Hepatocyte (in vitro differentiated cells): ENCODE results near the gene EIPR1. TPM values are rescaled to one million over a fixed set of nuclear protein-coding genes. Genes with fewer than 3 reads are reported as not detected.

Experiments
- DNase-seq: peaks from one replicate; pipeline ENCODE4 v3.0.0-alpha.2; 2016; ENCODE audit warnings: low spot score
- H2AFZ ChIP-seq: fragments of 200-600 bp; sonication (generic); 2 replicates; pipeline ENCODE4 v1.6.0; 2016; ENCODE audit warnings: antibody characterized with exemption, mild to moderate bottlenecking
- H3K27ac ChIP-seq: fragments of 200-600 bp; sonication (generic); 2 replicates; pipeline ENCODE4 v1.5.1; 2016; ENCODE audit warnings: mild to moderate bottlenecking
- H3K27me3 ChIP-seq: fragments of 200-600 bp; sonication (generic); 2 replicates; pipeline ENCODE4 v1.6.1; 2016
- H3K36me3 ChIP-seq: fragments of 200-600 bp; sonication (generic); replicated peaks from 2 replicates; pipeline ENCODE4 v1.5.1; 2016; ENCODE audit warnings: low read depth; ENCODE audit not compliant: insufficient read depth
- H3K4me1 ChIP-seq: fragments of 200-600 bp; sonication (generic); 2 replicates; pipeline ENCODE4 v1.5.1; 2016; ENCODE audit warnings: mild to moderate bottlenecking, moderate library complexity; ENCODE audit not compliant: insufficient read depth
- H3K4me2 ChIP-seq: fragments of 200-600 bp; sonication (generic); 2 replicates; pipeline ENCODE4 v1.6.0; 2016
- H3K4me3 ChIP-seq: fragments of 200-600 bp; sonication (generic); 2 replicates; pipeline ENCODE4 v1.5.1; 2016; ENCODE audit warnings: mild to moderate bottlenecking
- H3K79me2 ChIP-seq: fragments of 200-600 bp; sonication (generic); 2 replicates; pipeline ENCODE4 v1.6.0; 2017; ENCODE audit warnings: mild to moderate bottlenecking
- H3K9me2 ChIP-seq: fragments of 200-600 bp; sonication (generic); replicated peaks from 2 replicates; pipeline ENCODE4 v1.6.0; 2017; ENCODE audit warnings: mild to moderate bottlenecking; ENCODE audit not compliant: insufficient read depth
- H3K9me3 ChIP-seq: fragments of 200-600 bp; sonication (generic); 2 replicates; pipeline ENCODE4 v1.5.1; 2016; ENCODE audit warnings: low read depth, mild to moderate bottlenecking
- H4K20me1 ChIP-seq: fragments of 200-600 bp; sonication (generic); 2 replicates; pipeline ENCODE4 v1.6.0; 2016; ENCODE audit warnings: mild to moderate bottlenecking; ENCODE audit not compliant: insufficient read depth, poor library complexity, severe bottlenecking
- CTCF ChIP-seq: fragments of 200-600 bp; sonication (generic); IDR thresholded peaks from 2 replicates; pipeline ENCODE4 v1.5.1; 2016; ENCODE audit warnings: antibody characterized with exemption, mild to moderate bottlenecking; ENCODE audit not compliant: poor library complexity
- EZH2 ChIP-seq: fragments of 200-600 bp; sonication (generic); IDR thresholded peaks from 2 replicates; pipeline ENCODE4 v1.6.1; 2016; ENCODE audit warnings: antibody characterized with exemption, mild to moderate bottlenecking, borderline replicate concordance
- EZH2phosphoT487 ChIP-seq: fragments of 200-600 bp; sonication (generic); IDR thresholded peaks from one replicate; pipeline ENCODE4 v1.6.1; 2018; ENCODE audit warnings: antibody characterized with exemption, mild to moderate bottlenecking, low read depth, moderate library complexity; ENCODE audit not compliant: unreplicated experiment, severe bottlenecking
- WGBS: methylation state at CpG from one replicate; pipeline ENCODE4 v1.1.6; 2016; ENCODE audit warnings: low lambda C conversion rate; ENCODE audit errors: missing lambda C conversion rate; 5-methylcytosine and 5-hydroxymethylcytosine counted together
- polyA plus RNA-seq: library from polyadenylated mRNA; unstranded; fragments of >200 nt; fragmentation: Nextera tagmentation; extraction: Ambion mirVana; gene quantifications from 2 replicates; pipeline ENCODE4 v1.2.1, GENCODE V29; 2016
- total RNA-seq: library from RNA; depleted of rRNA; stranded (reverse); fragments of >200 nt; gene quantifications from 2 replicates; pipeline ENCODE4 v1.2.3, GENCODE V29; 2014

The EIPR1 gene
- total and polyA plus RNA-seq, 2 experiments from 2014 or later, result 27.4 to 42.3 TPM

- H2AFZ ChIP-seq, result no peak overlapping the region
Measured at GRCh38 chr2:3248754-3249475, 128.7 kb downstream of the EIPR1 start.

GRCh38 chr2:3246928-3247714 is 130.5 kb downstream of the EIPR1 start:
- Histone ChIP-seq H3K36me3 (no peaks in the 10 kb centered on the region), H3K9me2 (no peaks in the 10 kb centered on the region), H3K27me3 (no peaks in the 10 kb centered on the region), H3K27ac (no peak overlapping the region), H4K20me1 (no peaks in the 10 kb centered on the region), H3K9me3 (no peaks in the 10 kb centered on the region), H3K4me1 (no peaks in the 10 kb centered on the region), H3K79me2 (no peaks in the 10 kb centered on the region), H3K4me2 (no peak overlapping the region), H3K4me3 (no peak overlapping the region), H2AFZ (no peak overlapping the region)
- peak; percentile 4 for DNase-seq
- 64% methylated on average over 10 of the region's 13 CpGs for WGBS
- no peak for TF ChIP-seq EZH2phosphoT487
- no peak for TF ChIP-seq CTCF
- no peak for TF ChIP-seq EZH2

More at GRCh38 chr2:3248754-3249475, 128.7 kb downstream of the EIPR1 start:
- no peaks in the 10 kb centered on the region for H3K79me2 ChIP-seq
- no peaks in the 10 kb centered on the region for H3K27me3 ChIP-seq
- no peak overlapping the region for H3K4me2 ChIP-seq
- TF ChIP-seq EZH2, result no peak
- no peak for TF ChIP-seq EZH2phosphoT487
- no peak for TF ChIP-seq CTCF
- H4K20me1 ChIP-seq, result no peaks in the 10 kb centered on the region
- no peaks in the 10 kb centered on the region for H3K9me3 ChIP-seq
- no peaks in the 10 kb centered on the region for H3K4me1 ChIP-seq
- H3K9me2 ChIP-seq, result no peaks in the 10 kb centered on the region
- no peaks in the 10 kb centered on the region for H3K36me3 ChIP-seq
- WGBS, result 90% methylated on average over 4 of the region's 4 CpGs
- no peak overlapping the region for H3K4me3 ChIP-seq
- no peak for DNase-seq
- H3K27ac ChIP-seq, result no peak overlapping the region

GRCh38 chr2:3246406-3246805 is 131.2 kb downstream of the EIPR1 start:
- H3K27ac ChIP-seq, result no peak overlapping the region
- no peaks in the 10 kb centered on the region for H3K9me3 ChIP-seq
- TF ChIP-seq EZH2phosphoT487, result no peak
- no peak for TF ChIP-seq EZH2
- TF ChIP-seq CTCF, result no peak
- DNase-seq, result no peak
- 88% methylated on average over 5 of the region's 6 CpGs for WGBS
- H3K4me3 ChIP-seq, result no peak overlapping the region
- H3K9me2 ChIP-seq, result no peaks in the 10 kb centered on the region
- no peak overlapping the region for H3K4me2 ChIP-seq
- no peaks in the 10 kb centered on the region for H3K27me3 ChIP-seq
- no peaks in the 10 kb centered on the region for H3K36me3 ChIP-seq
- no peaks in the 10 kb centered on the region for H4K20me1 ChIP-seq
- H2AFZ ChIP-seq, result no peak overlapping the region
- H3K4me1 ChIP-seq, result no peaks in the 10 kb centered on the region
- H3K79me2 ChIP-seq, result no peaks in the 10 kb centered on the region
